ENCODE measurements around the gene AQP5. TPM values are rescaled to one million over a fixed set of nuclear protein-coding genes. Genes with fewer than 3 reads are reported as not detected.

AQP5 gene
- polyA plus RNA-seq (ENCODE audit: insufficient read length in 4 of 4): 1 to 10 TPM; 2.0 to 6.8 (median 3.4) TPM

GRCh38 chr12:49961111-49961922, at the start of gene AQP5:
Gene AQP5 (plus strand): TSS chr12:49961872. CDS start chr12:49962018, 146 bp downstream.
- no peak for DNase-seq (ENCODE audit: low read depth in 4 of 4, low spot score in 3 of 4)

GRCh38 chr12:49912345-49913255, 49.1 kb upstream of the AQP5 start:
- no peak for DNase-seq (ENCODE audit: low read depth in 4 of 4, low spot score in 3 of 4)

GRCh38 chr12:49916129-49916919, 45.3 kb upstream of the AQP5 start:
- no peak for DNase-seq (ENCODE audit: low read depth in 4 of 4, low spot score in 3 of 4)

GRCh38 chr12:49917166-49917787, 44.4 kb upstream of the AQP5 start:
- DNase-seq (ENCODE audit: low read depth in 4 of 4, low spot score in 3 of 4): no peak

- no peak for DNase-seq (ENCODE audit: low read depth in 4 of 4, low spot score in 3 of 4)
Observed at GRCh38 chr12:49917788-49918173, 43.9 kb upstream of the AQP5 start.

- DNase-seq (ENCODE audit: low read depth in 4 of 4, low spot score in 3 of 4): no peak
Observed at GRCh38 chr12:49920241-49920914, 41.3 kb upstream of the AQP5 start.

- no peak for DNase-seq (ENCODE audit: low read depth in 4 of 4, low spot score in 3 of 4)
Observed at GRCh38 chr12:49920915-49921286, 40.8 kb upstream of the AQP5 start.

GRCh38 chr12:49921299-49921698, 40.4 kb upstream of the AQP5 start:
- DNase-seq (ENCODE audit: low read depth in 4 of 4, low spot score in 3 of 4): no peak

- DNase-seq (ENCODE audit: low read depth in 4 of 4, low spot score in 3 of 4): no peak
Observed at GRCh38 chr12:49921936-49922335, 39.7 kb upstream of the AQP5 start.

GRCh38 chr12:49922349-49923034, 39.2 kb upstream of the AQP5 start:
- DNase-seq (ENCODE audit: low read depth in 4 of 4, low spot score in 3 of 4): no peak

GRCh38 chr12:49923035-49923644, 38.5 kb upstream of the AQP5 start:
- DNase-seq (ENCODE audit: low read depth in 4 of 4, low spot score in 3 of 4): no peak

GRCh38 chr12:49923880-49924556, 37.7 kb upstream of the AQP5 start:
- no peak for DNase-seq (ENCODE audit: low read depth in 4 of 4, low spot score in 3 of 4)

GRCh38 chr12:49924628-49925246, 36.9 kb upstream of the AQP5 start:
- no peak for DNase-seq (ENCODE audit: low read depth in 4 of 4, low spot score in 3 of 4)

- DNase-seq (ENCODE audit: low read depth in 4 of 4, low spot score in 3 of 4): no peak
Observed at GRCh38 chr12:49925433-49926204, 36.1 kb upstream of the AQP5 start.

- DNase-seq (ENCODE audit: low read depth in 4 of 4, low spot score in 3 of 4): no peak
Observed at GRCh38 chr12:49928471-49928870, 33.2 kb upstream of the AQP5 start.

- DNase-seq (ENCODE audit: low read depth in 4 of 4, low spot score in 3 of 4): no peak
Observed at GRCh38 chr12:49929581-49929980, 32.1 kb upstream of the AQP5 start.

Data from left renal pelvis (tissue), 4 donors.